A549 treated with dexamethasone at 1 μM for 4 hours (cell line): Measurements from ENCODE around the gene RBM28. TPM values are rescaled to one million over a fixed set of nuclear protein-coding genes. Genes with fewer than 3 reads are reported as not detected.

ENCODE experiments used
- total RNA-seq: library from RNA; stranded (reverse); fragments of 200-300 nt; extraction: Qiagen RNA extraction; gene quantifications from 5 replicates; pipeline ENCODE4 v1.2.3, GENCODE V29; 2022

The RBM28 gene, protein sequence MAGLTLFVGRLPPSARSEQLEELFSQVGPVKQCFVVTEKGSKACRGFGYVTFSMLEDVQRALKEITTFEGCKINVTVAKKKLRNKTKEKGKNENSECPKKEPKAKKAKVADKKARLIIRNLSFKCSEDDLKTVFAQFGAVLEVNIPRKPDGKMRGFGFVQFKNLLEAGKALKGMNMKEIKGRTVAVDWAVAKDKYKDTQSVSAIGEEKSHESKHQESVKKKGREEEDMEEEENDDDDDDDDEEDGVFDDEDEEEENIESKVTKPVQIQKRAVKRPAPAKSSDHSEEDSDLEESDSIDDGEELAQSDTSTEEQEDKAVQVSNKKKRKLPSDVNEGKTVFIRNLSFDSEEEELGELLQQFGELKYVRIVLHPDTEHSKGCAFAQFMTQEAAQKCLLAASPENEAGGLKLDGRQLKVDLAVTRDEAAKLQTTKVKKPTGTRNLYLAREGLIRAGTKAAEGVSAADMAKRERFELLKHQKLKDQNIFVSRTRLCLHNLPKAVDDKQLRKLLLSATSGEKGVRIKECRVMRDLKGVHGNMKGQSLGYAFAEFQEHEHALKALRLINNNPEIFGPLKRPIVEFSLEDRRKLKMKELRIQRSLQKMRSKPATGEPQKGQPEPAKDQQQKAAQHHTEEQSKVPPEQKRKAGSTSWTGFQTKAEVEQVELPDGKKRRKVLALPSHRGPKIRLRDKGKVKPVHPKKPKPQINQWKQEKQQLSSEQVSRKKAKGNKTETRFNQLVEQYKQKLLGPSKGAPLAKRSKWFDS
- 52.9 to 60.4 TPM (median 55.3 TPM) in 5 replicates for total RNA-seq

DNA sequence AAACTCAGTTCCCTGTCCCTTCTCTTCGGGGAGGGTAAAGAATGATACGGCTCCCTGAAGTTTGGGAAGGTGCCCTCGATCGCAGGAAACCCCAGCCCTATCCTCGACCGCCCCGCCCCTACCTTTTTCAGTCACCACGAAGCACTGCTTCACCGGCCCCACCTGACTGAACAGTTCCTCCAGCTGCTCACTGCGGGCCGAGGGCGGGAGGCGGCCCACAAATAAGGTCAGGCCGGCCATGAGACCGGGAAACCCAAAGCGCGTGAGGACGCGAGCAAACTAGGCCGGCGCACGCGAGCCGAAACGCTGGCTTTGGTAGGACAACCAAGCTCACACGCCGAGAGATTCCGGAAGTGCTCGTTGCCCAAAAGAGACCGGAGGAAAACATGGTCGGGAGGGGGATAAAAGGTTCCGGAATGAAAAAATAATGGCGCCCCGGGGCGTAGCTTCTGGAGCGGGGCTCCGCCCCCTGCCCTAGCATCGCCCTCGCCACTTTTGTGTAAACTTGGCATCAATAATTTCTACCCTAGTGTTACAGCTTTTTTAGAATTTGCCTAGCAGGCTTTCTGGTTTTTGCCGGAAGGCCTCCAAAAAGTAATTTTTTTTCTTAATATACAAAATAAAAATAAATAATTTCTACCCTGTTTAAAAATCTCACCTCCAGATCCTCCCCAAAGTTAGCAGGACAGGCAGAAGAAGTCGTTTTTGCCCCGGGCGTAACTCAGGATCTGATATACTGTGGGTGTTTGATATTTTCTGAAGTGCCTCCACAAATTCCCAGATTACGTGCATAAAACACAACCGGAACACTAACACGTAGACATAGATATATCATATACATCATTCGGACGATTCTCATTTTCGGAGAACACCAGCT, at the start of gene RBM28:
Gene RBM28, minus strand, starts transcription at position 355 of the 877 bp plus-strand sequence. Its CDS starts 115 bp downstream, at position 240.

GRCh38 chr7:128361411-128362379, 18.0 kb upstream of the RBM28 start, which contains the start of gene PRRT4:
Gene PRRT4, minus strand, starts transcription at chr7:128361690.

Other genes with a start within 250 kb of the RBM28 start
- gene LEP, start 102.6 kb downstream of the RBM28 start, total RNA-seq = not detected in 5 replicates
- 0.15 to 0.58 TPM (median 0.26 TPM) in 5 replicates for gene PRRT4, start 17.8 kb upstream of the RBM28 start, total RNA-seq
- 112 to 160 TPM (median 154 TPM) in 5 replicates for gene IMPDH1, start 66.1 kb upstream of the RBM28 start, total RNA-seq
- 19.7 to 29.1 TPM (median 25.5 TPM) in 5 replicates for gene HILPDA, start 112.0 kb upstream of the RBM28 start, total RNA-seq
- 19.5 to 28.1 TPM (median 26.9 TPM) in 5 replicates for gene METTL2B, start 132.8 kb upstream of the RBM28 start, total RNA-seq